Glomerular visceral epithelial cell (primary cell): ENCODE results near the gene TALDO1.

Experiments
- DNase-seq: peaks from one replicate; pipeline ENCODE4 v3.0.0-alpha.2; 2016; ENCODE audit errors: extremely low spot score

The TALDO1 gene

GRCh38 chr11:714436-714835 lies 32.8 kb upstream of the TALDO1 start:
- DNase-seq, result no peak

- DNase-seq, result no peak
Measured at GRCh38 chr11:719214-720016, 27.8 kb upstream of the TALDO1 start.

- DNase-seq, result no peak
Measured at GRCh38 chr11:720017-720641, 27.1 kb upstream of the TALDO1 start.

GRCh38 chr11:720642-721246 lies 26.5 kb upstream of the TALDO1 start:
- peak; percentile 43 for DNase-seq

GRCh38 chr11:721247-721740 lies 26.0 kb upstream of the TALDO1 start:
- no peak for DNase-seq

GRCh38 chr11:721741-722345 lies 25.4 kb upstream of the TALDO1 start:
- no peak for DNase-seq

GRCh38 chr11:722346-722811 lies 24.9 kb upstream of the TALDO1 start:
- DNase-seq, result no peak

GRCh38 chr11:723120-723883 lies 24.0 kb upstream of the TALDO1 start:
- peak; percentile 58 for DNase-seq

GRCh38 chr11:724049-724777 lies 23.1 kb upstream of the TALDO1 start:
- no peak for DNase-seq

- DNase-seq, result no peak
Measured at GRCh38 chr11:724778-725386, 22.4 kb upstream of the TALDO1 start.

GRCh38 chr11:725624-726202 lies 21.6 kb upstream of the TALDO1 start:
- DNase-seq, result no peak

GRCh38 chr11:726278-727220 lies 20.7 kb upstream of the TALDO1 start:
- no peak for DNase-seq

- no peak for DNase-seq
Measured at GRCh38 chr11:727281-727701, 20.0 kb upstream of the TALDO1 start.

- peak; percentile 98 for DNase-seq
Measured at GRCh38 chr11:727859-728748, 19.2 kb upstream of the TALDO1 start.

- no peak for DNase-seq
Measured at GRCh38 chr11:728901-729491, 18.3 kb upstream of the TALDO1 start.

GRCh38 chr11:729492-730074 lies 17.7 kb upstream of the TALDO1 start:
- no peak for DNase-seq

GRCh38 chr11:733072-733471 lies 14.2 kb upstream of the TALDO1 start:
- no peak for DNase-seq
